Mucosa of descending colon (tissue), 3 donors: ENCODE measurements around the gene HIRIP3. TPM values are rescaled to one million over a fixed set of nuclear protein-coding genes. Genes with fewer than 3 reads are reported as not detected.

Source experiments
- ATAC-seq: fragments of 200-7000 bp; cut with Tn5 transposase; one replicate; pipeline ENCODE4 v1.9.1; 2020; ENCODE audit warnings: mild to moderate bottlenecking, moderate library complexity
- DNase-seq, 3 donors: peaks; one replicate each; pipeline ENCODE4 v3.0.0-alpha.2; 2020
- H3K36me3 ChIP-seq: fragments of 200-600 bp; one replicate; pipeline ENCODE4 v1.8.0; 2021; ENCODE audit warnings: low read depth, mild to moderate bottlenecking
- H3K4me1 ChIP-seq: fragments of 200-600 bp; one replicate; pipeline ENCODE4 v1.8.0; 2021; ENCODE audit warnings: low read depth, mild to moderate bottlenecking
- H3K4me3 ChIP-seq: fragments of 200-600 bp; one replicate; pipeline ENCODE4 v1.8.0; 2021; ENCODE audit warnings: mild to moderate bottlenecking
- H3K9me3 ChIP-seq: fragments of 200-600 bp; one replicate; pipeline ENCODE4 v1.8.0; 2021; ENCODE audit warnings: mild to moderate bottlenecking
- CTCF ChIP-seq: fragments of 200-600 bp; IDR thresholded peaks from one replicate; pipeline ENCODE4 v1.8.0; 2022; ENCODE audit warnings: antibody characterized with exemption, mild to moderate bottlenecking
- intact Hi-C, 2 donors: fragments of 100-400 bp; cut with DNase I in 1 of 2; cut with micrococcal nuclease in 1 of 2; formaldehyde crosslinking; loops; one replicate each; pipeline versions ENCODE4 v1.11.0 to v1.11.1; 2022; cut with DNase I, micrococcal nuclease
- total RNA-seq, 3 donors: library from RNA; stranded (reverse); fragmentation: NEBNext Ultra II Directional in 2 of 3; extraction: Animal tissue kit (Norgen Biotek cat#: 25700) in 2 of 3; gene quantifications; one replicate each; pipeline versions ENCODE4 v1.2.1 to v1.2.4, GENCODE V29; 2021 to 2023
- donor health status: DM: no; HTN: no; CAD: no; lungs with moderate emphysema.
- donor health status: DM: no; HTN: no; CAD: no.
- donor health status: DM: no; HTN: yes; CAD: no.

HIRIP3 gene
- total RNA-seq, 3 donors from 2014 or later: 11.3 to 21.3 (median 11.9) TPM

- DNase-seq (no peak), ATAC-seq (no peak)
- H3K36me3 ChIP-seq: no peaks in the 10 kb centered on the region
- H3K4me3 ChIP-seq: no peak overlapping the region
- no peaks in the 10 kb centered on the region for H3K9me3 ChIP-seq
- no peak for TF ChIP-seq CTCF
- intact Hi-C loops: loop anchor here in 1 of 2 donors (10.0 kb wide), 1 partner anchor 323 kb away; no protein-coding TSS in a partner anchor
- H3K4me1 ChIP-seq: peaks cover 3% of the 10 kb centered on the region
Observed at GRCh38 chr16:30027588-30028437, 32.4 kb upstream of the HIRIP3 start.

- Histone ChIP-seq H3K4me3 (no peak overlapping the region), H3K4me1 (peaks cover 3% of the 10 kb centered on the region), H3K9me3 (no peaks in the 10 kb centered on the region), H3K36me3 (no peaks in the 10 kb centered on the region)
- intact Hi-C loops: loop anchor here in 1 of 2 donors (10.0 kb wide), 1 partner anchor 322 kb away; no protein-coding TSS in a partner anchor
- no peak for TF ChIP-seq CTCF
- ATAC-seq: no peak
- no peak for DNase-seq
Observed at GRCh38 chr16:30026449-30026848, 31.0 kb upstream of the HIRIP3 start.

- no peak for TF ChIP-seq CTCF
- intact Hi-C loops: loop anchor here in 1 of 2 donors (10.0 kb wide), 1 partner anchor 321 kb away; no protein-coding TSS in a partner anchor
Observed at GRCh38 chr16:30025574-30025973, 30.2 kb upstream of the HIRIP3 start.

GRCh38 chr16:30025156-30025555 lies 29.7 kb upstream of the HIRIP3 start:
- ATAC-seq (no peak), DNase-seq (no peak)
- TF ChIP-seq CTCF: no peak
- H3K9me3 ChIP-seq: no peaks in the 10 kb centered on the region
- no peaks in the 10 kb centered on the region for H3K36me3 ChIP-seq
- H3K4me3 ChIP-seq: no peak overlapping the region
- intact Hi-C loops: loop anchor here in 1 of 2 donors (10.0 kb wide), 1 partner anchor 320 kb away; no protein-coding TSS in a partner anchor
- peaks cover 4% of the 10 kb centered on the region for H3K4me1 ChIP-seq

More at GRCh38 chr16:30025574-30025973, 30.2 kb upstream of the HIRIP3 start:
- no peaks in the 10 kb centered on the region for H3K9me3 ChIP-seq
- H3K36me3 ChIP-seq: no peaks in the 10 kb centered on the region
- no peak overlapping the region for H3K4me3 ChIP-seq
- H3K4me1 ChIP-seq: peaks cover 4% of the 10 kb centered on the region
- ATAC-seq (no peak), DNase-seq (no peak)

- Histone ChIP-seq H3K36me3 (no peaks in the 10 kb centered on the region), H3K9me3 (no peaks in the 10 kb centered on the region)
Observed at GRCh38 chr16:30024451-30024850, 29.0 kb upstream of the HIRIP3 start.

More at GRCh38 chr16:30024451-30024850, 29.0 kb upstream of the HIRIP3 start:
- Histone ChIP-seq H3K4me1 (peaks cover 4% of the 10 kb centered on the region), H3K4me3 (no peak overlapping the region)
- intact Hi-C loops: loop anchor here in 1 of 2 donors (10.0 kb wide), 1 partner anchor 320 kb away; no protein-coding TSS in a partner anchor
- ATAC-seq (no peak), DNase-seq (no peak)
- no peak for TF ChIP-seq CTCF
